CD4-positive, alpha-beta T cell treated with Interleukin-15 for 4 hours (primary cell): Measurements from ENCODE around the gene PCSK5.
"Not testable (repeated sequence)": the region's sequence is repeated elsewhere in the genome, so short reads cannot be mapped to it uniquely, and the experiment has no call there.

Experiments used
- DNase-seq: peaks from one replicate; pipeline ENCODE4 v3.0.0-alpha.2; 2020; ENCODE audit warnings: low spot score

Gene PCSK5

GRCh38 chr9:75890472-75891276, at the start of gene PCSK5:
Gene PCSK5 (plus strand): TSS chr9:75890673. CDS start chr9:75891182, 509 bp downstream.
- peak; percentile 77 for DNase-seq

GRCh38 chr9:75844321-75844720, 46.2 kb upstream of the PCSK5 start:
- no peak for DNase-seq

- no peak for DNase-seq
Measured at GRCh38 chr9:75845806-75846205, 44.7 kb upstream of the PCSK5 start.

GRCh38 chr9:75847085-75847484, 43.4 kb upstream of the PCSK5 start:
- DNase-seq: no peak

GRCh38 chr9:75850459-75851200, 39.8 kb upstream of the PCSK5 start:
- DNase-seq: no peak

- DNase-seq: no peak
Measured at GRCh38 chr9:75851917-75852316, 38.6 kb upstream of the PCSK5 start.

GRCh38 chr9:75852746-75853145, 37.7 kb upstream of the PCSK5 start:
- DNase-seq: no peak

- no peak for DNase-seq
Measured at GRCh38 chr9:75855509-75855908, 35.0 kb upstream of the PCSK5 start.

- no peak for DNase-seq
Measured at GRCh38 chr9:75858497-75859092, 31.9 kb upstream of the PCSK5 start.

- no peak for DNase-seq
Measured at GRCh38 chr9:75864266-75864665, 26.2 kb upstream of the PCSK5 start.

- DNase-seq: peak; percentile 60
Measured at GRCh38 chr9:75866273-75866871, 24.1 kb upstream of the PCSK5 start.

- not testable (repeated sequence) for DNase-seq
Measured at GRCh38 chr9:75868526-75868925, 21.9 kb upstream of the PCSK5 start.

- no peak for DNase-seq
Measured at GRCh38 chr9:75869236-75869635, 21.2 kb upstream of the PCSK5 start.

GRCh38 chr9:75870450-75870849, 20.0 kb upstream of the PCSK5 start:
- DNase-seq: no peak

GRCh38 chr9:75871624-75872023, 18.8 kb upstream of the PCSK5 start:
- no peak for DNase-seq

GRCh38 chr9:75873712-75874111, 16.8 kb upstream of the PCSK5 start:
- DNase-seq: no peak

GRCh38 chr9:75876999-75877640, 13.4 kb upstream of the PCSK5 start:
- no peak for DNase-seq

GRCh38 chr9:75878488-75878860, 12.0 kb upstream of the PCSK5 start:
- no peak for DNase-seq

- no peak for DNase-seq
Measured at GRCh38 chr9:75880618-75881017, 9.9 kb upstream of the PCSK5 start.

GRCh38 chr9:75881761-75882160, 8.7 kb upstream of the PCSK5 start:
- no peak for DNase-seq

GRCh38 chr9:75885652-75886051, 4.8 kb upstream of the PCSK5 start:
- DNase-seq: no peak

- no peak for DNase-seq
Measured at GRCh38 chr9:75889577-75889976, 896 bp upstream of the PCSK5 start.
